ACC112 (cell line): ENCODE measurements around the gene PTP4A2.
"Not testable (repeated sequence)": the region's sequence is repeated elsewhere in the genome, so short reads cannot be mapped to it uniquely, and the experiment has no call there.

Source experiments
- H2AFZ ChIP-seq: fragments of 200-600 bp; sonication (generic); one replicate; pipeline ENCODE4 v1.6.0; 2017; ENCODE audit warnings: antibody characterized with exemption, low read length; ENCODE audit not compliant: unreplicated experiment
- H3K27ac ChIP-seq: fragments of 200-600 bp; sonication (generic); 2 replicates; pipeline ENCODE4 v1.5.1; 2014; ENCODE audit warnings: low read depth, mild to moderate bottlenecking, antibody characterized with exemption, low read length, moderate library complexity
- H3K27me3 ChIP-seq: fragments of 200-600 bp; sonication (generic); 2 replicates; pipeline ENCODE4 v1.6.1; 2014; ENCODE audit warnings: mild to moderate bottlenecking, antibody characterized with exemption, low read length, moderate library complexity, mixed read lengths; ENCODE audit not compliant: insufficient read depth
- H3K36me3 ChIP-seq: fragments of 200-600 bp; sonication (generic); 2 replicates; pipeline ENCODE4 v1.6.1; 2016; ENCODE audit warnings: mild to moderate bottlenecking, antibody characterized with exemption, low read length, moderate library complexity, mixed read lengths; ENCODE audit not compliant: insufficient read depth
- H3K4me1 ChIP-seq: fragments of 200-600 bp; sonication (generic); one replicate; pipeline ENCODE4 v1.6.1; 2016; ENCODE audit warnings: low read length, mixed read lengths; ENCODE audit not compliant: insufficient read depth, unreplicated experiment, control insufficient read depth
- H3K4me3 ChIP-seq: fragments of 200-600 bp; sonication (generic); 2 replicates; pipeline ENCODE4 v1.5.1; 2014; ENCODE audit warnings: mild to moderate bottlenecking, low read depth, low read length
- H3K79me2 ChIP-seq: fragments of 200-600 bp; sonication (generic); one replicate; pipeline ENCODE4 v1.6.0; 2016; ENCODE audit warnings: low read length; ENCODE audit not compliant: control insufficient read depth, unreplicated experiment, insufficient read depth

PTP4A2 gene

DNA sequence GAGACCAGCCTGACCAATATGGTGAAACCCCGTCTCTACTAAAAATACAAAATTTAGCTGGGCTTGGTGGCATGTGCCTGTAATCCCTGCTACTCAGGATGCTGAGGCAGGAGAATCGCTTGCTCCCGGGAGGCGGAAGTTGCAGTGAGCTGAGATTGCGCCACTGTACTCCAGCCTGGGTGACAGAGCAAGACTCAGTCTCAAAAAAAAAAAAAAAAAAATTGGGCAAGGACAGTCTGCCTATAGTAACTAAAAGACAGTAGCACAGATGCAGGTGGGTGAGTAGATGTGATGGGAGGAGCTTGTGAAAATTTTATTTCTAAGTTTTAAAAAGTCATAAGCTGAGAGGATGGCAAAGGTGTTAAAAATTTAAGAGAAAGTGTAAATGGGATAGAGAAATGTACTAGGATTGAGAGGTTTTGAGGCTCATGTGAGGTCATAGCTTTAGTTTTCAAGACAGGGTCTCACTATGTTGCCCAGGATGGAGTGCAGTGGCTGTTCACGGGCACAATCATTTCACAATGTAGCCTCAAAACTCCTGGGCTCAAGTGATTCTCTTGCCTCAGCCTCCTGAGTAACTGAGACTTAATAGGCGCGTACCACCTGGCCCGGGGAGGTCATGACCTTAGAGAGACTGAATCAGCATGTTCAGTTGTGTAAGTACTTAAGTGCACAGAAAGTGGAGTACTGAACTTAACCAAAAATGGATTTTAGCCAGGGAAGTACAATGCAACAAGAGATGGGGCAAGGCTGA lies 33.7 kb downstream of the PTP4A2 start:
- peaks cover 24% of the 10 kb centered on the region for H3K36me3 ChIP-seq

DNA sequence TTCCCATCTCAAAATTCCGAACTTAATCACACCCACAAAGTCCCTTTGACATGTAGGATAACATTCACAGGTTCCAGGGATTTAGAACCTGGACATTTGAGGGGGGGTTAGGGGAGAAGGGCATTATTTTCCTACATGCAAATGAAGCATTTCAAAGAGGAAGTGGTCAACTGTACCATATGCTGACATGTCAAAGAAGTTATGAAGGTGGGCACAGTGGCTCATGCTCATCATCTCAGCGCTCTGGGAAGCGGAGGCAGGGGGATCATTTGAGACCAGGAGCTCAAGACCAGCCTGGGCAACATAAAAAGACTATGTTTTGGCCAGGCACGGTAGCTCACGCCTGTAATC lies 35.7 kb downstream of the PTP4A2 start:
- H3K36me3 ChIP-seq, result peaks cover 14% of the 10 kb centered on the region
- no peaks in the 10 kb centered on the region for H3K27me3 ChIP-seq
- no peak overlapping the region for H3K4me3 ChIP-seq
- no peaks in the 10 kb centered on the region for H3K4me1 ChIP-seq
- no peak overlapping the region for H3K27ac ChIP-seq
- H3K79me2 ChIP-seq, result no peaks in the 10 kb centered on the region
- H2AFZ ChIP-seq, result no peak overlapping the region

More for the DNA sequence above, 33.7 kb downstream of the PTP4A2 start:
- Histone ChIP-seq H3K4me1 (no peaks in the 10 kb centered on the region), H3K79me2 (no peaks in the 10 kb centered on the region), H3K4me3 (no peak overlapping the region), H3K27ac (no peak overlapping the region), H3K27me3 (no peaks in the 10 kb centered on the region), H2AFZ (no peak overlapping the region)

DNA sequence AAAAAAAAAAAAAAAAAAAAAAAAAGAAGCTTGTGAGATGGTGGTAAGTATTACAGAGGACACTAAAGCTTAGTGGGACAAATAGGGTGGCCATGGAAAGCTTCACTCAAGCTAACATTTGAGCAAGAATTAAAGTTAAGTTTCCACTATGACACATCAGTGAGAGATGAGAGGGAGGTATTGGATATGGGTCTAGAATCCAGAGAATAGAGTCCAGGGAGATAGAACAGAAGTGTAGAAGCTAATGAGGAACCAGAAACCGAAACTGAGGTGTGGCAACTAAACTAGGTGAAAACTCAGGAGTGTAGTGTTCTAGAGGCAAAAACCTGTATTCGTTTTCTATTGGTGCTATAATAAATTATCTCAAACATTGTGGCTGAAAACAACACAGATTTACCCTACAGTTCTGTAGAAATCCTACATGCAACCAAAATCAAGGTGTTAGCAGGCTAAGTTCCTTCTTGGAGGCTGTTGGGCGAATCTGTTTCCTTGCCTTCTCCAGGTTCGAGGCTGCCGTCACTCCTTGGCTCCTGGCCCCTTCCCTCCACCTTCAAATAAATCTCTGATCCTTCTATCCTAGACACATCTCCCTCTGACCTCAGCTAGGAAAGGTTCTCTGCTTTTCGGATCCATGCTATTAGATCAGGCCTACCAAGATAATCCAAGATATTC lies 36.2 kb downstream of the PTP4A2 start:
- Histone ChIP-seq H3K36me3 (peaks cover 9% of the 10 kb centered on the region), H3K79me2 (no peaks in the 10 kb centered on the region), H3K27me3 (no peaks in the 10 kb centered on the region), H2AFZ (no peak overlapping the region), H3K4me3 (no peak overlapping the region), H3K27ac (no peak overlapping the region), H3K4me1 (no peaks in the 10 kb centered on the region)

DNA sequence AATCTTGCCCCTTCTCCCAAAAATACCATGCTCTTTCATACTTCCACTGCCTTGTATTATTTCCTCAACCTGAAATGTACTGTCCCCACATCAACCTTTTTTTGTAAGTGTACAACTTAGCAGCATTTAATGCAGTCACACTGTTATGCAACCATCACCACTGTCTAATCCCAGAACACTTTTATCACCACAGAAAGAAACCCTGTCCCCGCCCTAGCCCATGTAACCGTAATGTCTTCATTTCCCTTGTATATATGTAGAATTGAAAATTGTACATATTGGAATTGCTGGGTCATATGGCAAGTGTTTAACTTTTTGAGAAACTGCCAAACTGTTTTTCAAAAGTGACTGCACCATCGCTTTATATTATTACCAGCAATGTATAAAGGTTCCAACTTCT lies 37.4 kb downstream of the PTP4A2 start:
- no peaks in the 10 kb centered on the region for H3K79me2 ChIP-seq
- no peak overlapping the region for H3K27ac ChIP-seq
- no peak overlapping the region for H2AFZ ChIP-seq
- no peaks in the 10 kb centered on the region for H3K27me3 ChIP-seq
- H3K36me3 ChIP-seq, result no peaks in the 10 kb centered on the region
- H3K4me3 ChIP-seq, result no peak overlapping the region
- no peaks in the 10 kb centered on the region for H3K4me1 ChIP-seq

DNA sequence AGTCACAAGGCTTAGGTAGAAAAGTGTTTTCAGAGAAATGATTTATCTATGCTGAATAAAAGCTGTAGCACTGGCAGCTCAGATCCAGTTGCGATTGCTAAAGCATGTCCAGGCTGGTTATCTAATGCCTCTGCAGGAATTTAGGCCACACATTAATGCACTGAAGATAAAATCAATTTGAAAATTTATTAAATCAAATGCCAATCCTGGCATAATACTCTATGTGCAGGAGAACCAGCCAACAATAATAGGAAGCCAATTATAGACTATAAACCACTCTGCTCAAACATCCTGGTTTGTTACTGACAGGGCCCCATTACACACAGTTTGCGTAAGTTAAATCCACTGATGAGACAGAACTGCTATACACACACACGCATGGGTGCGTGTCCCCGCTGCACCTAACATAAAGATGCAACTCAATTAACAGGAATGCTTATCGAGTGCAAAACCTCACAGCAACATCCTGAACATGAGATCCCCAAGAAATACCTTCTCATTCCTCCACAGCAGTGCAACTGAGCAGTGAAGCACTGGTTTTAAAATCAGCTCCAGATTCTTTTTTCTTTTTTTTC lies 40.6 kb downstream of the PTP4A2 start:
- H3K27me3 ChIP-seq, result no peaks in the 10 kb centered on the region
- no peak overlapping the region for H3K27ac ChIP-seq
- H3K36me3 ChIP-seq, result no peaks in the 10 kb centered on the region
- H3K4me1 ChIP-seq, result no peaks in the 10 kb centered on the region
- H3K79me2 ChIP-seq, result no peaks in the 10 kb centered on the region
- H2AFZ ChIP-seq, result no peak overlapping the region
- H3K4me3 ChIP-seq, result no peak overlapping the region

DNA sequence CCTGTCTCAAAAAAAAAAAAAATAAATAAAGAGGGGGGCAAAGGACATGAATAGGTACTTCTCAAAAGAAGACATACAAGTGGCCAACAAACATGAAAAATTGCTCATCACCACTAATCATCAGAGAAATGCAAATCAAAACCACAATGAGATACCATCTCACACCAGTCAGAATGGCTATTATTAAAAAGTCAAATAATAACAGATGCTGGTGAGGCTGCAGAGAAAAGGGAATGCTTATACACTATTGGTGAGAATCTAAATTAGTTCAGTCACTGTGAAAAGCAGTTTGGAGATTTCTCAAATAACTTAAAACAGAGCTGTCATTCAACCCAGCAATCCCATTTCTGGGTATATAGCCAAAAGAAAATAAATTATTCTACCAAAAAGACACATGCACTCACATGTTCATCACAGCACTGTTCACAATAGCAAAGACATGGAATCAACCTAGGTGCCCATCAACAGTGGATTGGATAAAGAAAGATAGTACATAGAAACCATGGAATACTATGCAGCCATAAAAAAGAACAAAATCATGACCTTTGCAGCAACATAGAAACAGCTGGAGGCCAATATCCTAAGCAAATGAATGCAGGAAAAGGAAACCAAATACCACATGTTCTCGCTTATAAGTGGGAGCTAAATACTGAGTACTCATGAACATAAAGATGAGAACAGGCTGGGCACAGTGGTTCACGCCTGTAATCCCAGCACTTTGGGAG lies 42.5 kb downstream of the PTP4A2 start:
- H3K27me3 ChIP-seq, H3K4me3 ChIP-seq, H2AFZ ChIP-seq, H3K36me3 ChIP-seq, H3K27ac ChIP-seq, H3K79me2 ChIP-seq, H3K4me1 ChIP-seq: not testable (repeated sequence)

DNA sequence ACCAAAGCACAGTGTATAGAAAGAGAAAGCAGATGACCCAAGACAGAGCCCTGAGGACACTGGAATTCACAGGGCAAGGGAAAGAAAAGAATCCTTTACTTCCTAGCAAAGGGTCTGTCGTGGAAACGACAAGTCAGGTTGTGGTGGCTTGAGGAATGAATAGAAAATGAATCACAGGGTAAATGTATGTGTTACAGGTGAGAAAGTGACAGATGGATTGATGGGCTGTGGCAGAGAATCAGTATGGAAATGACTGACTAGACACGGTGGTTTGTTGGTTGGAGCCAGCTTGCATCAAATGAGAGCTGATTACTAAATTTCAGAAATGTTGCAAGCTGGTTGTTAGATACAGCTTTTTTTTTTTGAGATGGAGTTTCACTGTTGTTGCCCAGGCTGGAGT lies 46.9 kb downstream of the PTP4A2 start:
- Histone ChIP-seq H3K27ac (no peak overlapping the region), H3K27me3 (no peaks in the 10 kb centered on the region), H2AFZ (no peak overlapping the region), H3K79me2 (no peaks in the 10 kb centered on the region), H3K4me3 (no peak overlapping the region), H3K36me3 (no peaks in the 10 kb centered on the region), H3K4me1 (no peaks in the 10 kb centered on the region)

DNA sequence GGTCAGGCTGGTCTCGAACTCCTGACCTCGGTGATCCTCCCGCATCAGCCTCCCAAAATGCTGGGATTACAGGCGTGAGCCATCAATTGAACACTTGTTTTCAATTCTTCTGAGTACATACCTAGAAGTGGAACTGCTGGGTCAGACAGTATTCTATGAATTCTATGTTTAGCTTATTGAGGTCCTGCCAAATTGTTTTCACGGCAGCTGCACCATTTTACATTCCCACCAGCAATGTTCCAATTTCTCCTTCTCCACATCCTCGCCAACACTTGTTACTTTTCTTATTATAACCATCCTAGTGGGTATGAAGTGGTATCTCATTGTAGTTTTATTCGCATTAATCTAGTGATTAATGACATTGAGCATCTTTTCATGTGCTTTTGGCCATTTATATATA lies 49.9 kb downstream of the PTP4A2 start:
- Histone ChIP-seq H3K27ac (no peak overlapping the region), H3K27me3 (no peaks in the 10 kb centered on the region), H3K79me2 (no peaks in the 10 kb centered on the region), H3K36me3 (no peaks in the 10 kb centered on the region), H3K4me3 (no peak overlapping the region), H2AFZ (no peak overlapping the region), H3K4me1 (no peaks in the 10 kb centered on the region)

DNA sequence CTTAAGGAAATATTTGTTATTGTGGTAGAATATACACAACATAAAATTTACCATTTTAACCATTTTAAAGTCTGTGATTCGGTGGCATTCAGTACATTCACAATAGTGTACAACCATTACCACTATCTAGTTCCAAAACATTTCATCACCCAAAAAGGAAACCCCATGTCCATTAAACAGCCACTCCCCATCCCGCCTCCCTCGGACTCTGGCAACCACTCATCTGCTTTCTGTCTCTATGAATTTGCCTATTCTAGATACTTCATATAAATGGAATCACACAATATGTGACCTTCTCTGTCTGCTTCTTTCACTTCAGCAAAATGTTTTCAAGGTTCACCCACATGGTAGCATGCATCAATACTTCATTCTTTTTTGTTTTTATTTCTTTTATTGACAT lies 51.3 kb downstream of the PTP4A2 start:
- Histone ChIP-seq H2AFZ (no peak overlapping the region), H3K27ac (no peak overlapping the region), H3K36me3 (no peaks in the 10 kb centered on the region), H3K27me3 (no peaks in the 10 kb centered on the region), H3K4me3 (no peak overlapping the region), H3K79me2 (no peaks in the 10 kb centered on the region), H3K4me1 (no peaks in the 10 kb centered on the region)

DNA sequence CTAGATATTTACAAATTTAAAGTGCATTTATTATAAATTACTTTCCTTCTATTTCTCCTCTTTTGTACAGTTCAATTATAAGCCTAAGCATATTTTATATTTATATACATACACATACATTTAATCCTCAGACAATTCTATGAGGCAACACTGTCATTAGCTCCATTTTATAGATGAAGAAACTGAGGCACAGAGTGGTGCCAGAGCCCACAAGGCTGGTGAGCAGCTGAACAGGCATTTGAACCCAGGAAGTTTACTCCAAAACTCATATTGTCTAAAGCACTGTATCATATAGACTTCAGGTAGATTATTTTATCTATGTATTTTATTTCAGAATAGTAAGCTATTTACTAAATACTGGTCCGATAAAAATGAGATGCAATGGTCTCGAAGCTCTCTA lies 52.3 kb downstream of the PTP4A2 start:
- Histone ChIP-seq H3K4me3 (no peak overlapping the region), H3K79me2 (no peaks in the 10 kb centered on the region), H3K4me1 (no peaks in the 10 kb centered on the region), H3K27ac (no peak overlapping the region), H2AFZ (no peak overlapping the region), H3K27me3 (no peaks in the 10 kb centered on the region), H3K36me3 (no peaks in the 10 kb centered on the region)
